Colonic mucosa (tissue), 4 donors: ENCODE data around the gene ELMO1. TPM values are rescaled to one million over a fixed set of nuclear protein-coding genes. Genes with fewer than 3 reads are reported as not detected.
A peak's percentile ranks its signal among the peaks of the same experiment; 100 is the strongest.

Experiments used
- DNase-seq: peaks from one replicate; pipeline ENCODE4 v3.0.0-alpha.2; 2020
- H3K27ac ChIP-seq: fragments of 200-600 bp; one replicate; pipeline ENCODE4 v1.8.0; 2021
- H3K27me3 ChIP-seq: fragments of 200-600 bp; one replicate; pipeline ENCODE4 v1.8.0; 2021
- H3K36me3 ChIP-seq: fragments of 200-600 bp; one replicate; pipeline ENCODE4 v1.8.0; 2021
- H3K4me1 ChIP-seq: fragments of 200-600 bp; one replicate; pipeline ENCODE4 v1.8.0; 2021; ENCODE audit warnings: mild to moderate bottlenecking
- H3K4me3 ChIP-seq: fragments of 200-600 bp; one replicate; pipeline ENCODE4 v1.8.0; 2021
- H3K9ac ChIP-seq, 2 donors: one replicate each; pipeline ENCODE4 v1.7.0; 2013; ENCODE audit warnings: control low read depth in 2 of 2, low read depth in 2 of 2, low read length in 2 of 2
- H3K9me3 ChIP-seq: fragments of 200-600 bp; one replicate; pipeline ENCODE4 v1.8.0; 2021
- intact Hi-C: fragments of 100-400 bp; cut with DNase I; formaldehyde crosslinking; loops from one replicate; pipeline ENCODE4 v1.14.1; 2022
- total RNA-seq, 2 donors: library from RNA; stranded (reverse); fragmentation: NEBNext Ultra II Directional in 1 of 2; extraction: Animal tissue kit (Norgen Biotek cat#: 25700) in 1 of 2; gene quantifications; one replicate each; pipeline ENCODE4 v1.2.1, GENCODE V29; 2021
- TF ChIP-seq, protein P1 (sequence below): fragments of 200-600 bp; IDR thresholded peaks from one replicate; pipeline ENCODE4 v1.8.0; 2022; ENCODE audit warnings: antibody characterized with exemption, mild to moderate bottlenecking
- donor health status: healthy.
- donor health status: DM: no; HTN: no; CAD: no.
- donor health status: DM: no; HTN: no; CAD: no.

The ELMO1 gene
- total RNA-seq, 2 donors from 2014 or later = 4.2 to 4.7 TPM

DNA sequence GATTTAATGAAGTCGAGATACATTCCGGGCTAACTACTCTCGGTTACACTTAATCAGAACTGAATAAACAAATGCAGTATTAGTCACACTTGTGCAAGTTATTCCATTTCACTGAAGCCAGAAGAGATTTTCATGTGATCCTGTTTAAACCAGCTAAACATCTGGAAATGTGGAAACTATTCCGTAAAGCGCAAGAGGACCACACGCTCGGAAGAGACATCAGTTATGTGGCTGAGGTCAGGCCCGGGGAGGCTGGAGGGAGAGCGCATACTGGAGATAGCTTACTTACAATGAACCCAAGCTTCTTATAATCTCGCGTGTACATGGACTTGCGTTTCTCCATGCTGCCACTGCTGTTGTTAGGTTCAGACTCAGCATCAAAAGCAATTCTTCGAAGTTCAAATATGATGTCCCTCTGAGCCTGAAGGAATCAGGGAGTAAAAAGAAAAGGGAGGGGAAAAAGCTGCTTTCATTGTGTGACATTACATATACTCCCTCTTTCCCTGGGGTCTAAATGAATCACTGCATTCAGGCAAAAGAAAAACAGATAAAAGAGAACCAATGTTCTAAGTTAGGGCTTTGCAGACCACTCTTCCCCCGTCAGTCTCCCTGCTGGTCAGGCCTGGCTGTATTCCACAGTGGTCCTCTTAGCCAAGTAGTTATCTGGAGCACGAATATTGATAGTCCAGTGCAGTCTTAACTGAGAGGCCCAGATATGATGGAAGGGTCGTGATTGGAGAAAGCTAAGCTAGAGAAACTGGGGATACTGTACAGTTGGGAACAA is 237.4 kb downstream of the ELMO1 start:
- H3K4me1 ChIP-seq = no peaks in the 10 kb centered on the region
- TF ChIP-seq, protein P1, sequence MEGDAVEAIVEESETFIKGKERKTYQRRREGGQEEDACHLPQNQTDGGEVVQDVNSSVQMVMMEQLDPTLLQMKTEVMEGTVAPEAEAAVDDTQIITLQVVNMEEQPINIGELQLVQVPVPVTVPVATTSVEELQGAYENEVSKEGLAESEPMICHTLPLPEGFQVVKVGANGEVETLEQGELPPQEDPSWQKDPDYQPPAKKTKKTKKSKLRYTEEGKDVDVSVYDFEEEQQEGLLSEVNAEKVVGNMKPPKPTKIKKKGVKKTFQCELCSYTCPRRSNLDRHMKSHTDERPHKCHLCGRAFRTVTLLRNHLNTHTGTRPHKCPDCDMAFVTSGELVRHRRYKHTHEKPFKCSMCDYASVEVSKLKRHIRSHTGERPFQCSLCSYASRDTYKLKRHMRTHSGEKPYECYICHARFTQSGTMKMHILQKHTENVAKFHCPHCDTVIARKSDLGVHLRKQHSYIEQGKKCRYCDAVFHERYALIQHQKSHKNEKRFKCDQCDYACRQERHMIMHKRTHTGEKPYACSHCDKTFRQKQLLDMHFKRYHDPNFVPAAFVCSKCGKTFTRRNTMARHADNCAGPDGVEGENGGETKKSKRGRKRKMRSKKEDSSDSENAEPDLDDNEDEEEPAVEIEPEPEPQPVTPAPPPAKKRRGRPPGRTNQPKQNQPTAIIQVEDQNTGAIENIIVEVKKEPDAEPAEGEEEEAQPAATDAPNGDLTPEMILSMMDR = no peak
- peak; percentile 26 for DNase-seq
- no peaks in the 10 kb centered on the region for H3K36me3 ChIP-seq
- peak overlapping the region; percentile 9 for H3K27ac ChIP-seq
- H3K4me3 ChIP-seq = no peak overlapping the region
- no peaks in the 10 kb centered on the region for H3K27me3 ChIP-seq
- intact Hi-C loops = no loop called here
- no peaks in the 10 kb centered on the region for H3K9me3 ChIP-seq
- H3K9ac ChIP-seq = no peak overlapping the region

GRCh38 chr7:37209195-37209594 is 239.5 kb downstream of the ELMO1 start:
- Histone ChIP-seq H3K27ac (no peak overlapping the region), H3K27me3 (no peaks in the 10 kb centered on the region), H3K9ac (no peak overlapping the region), H3K36me3 (no peaks in the 10 kb centered on the region), H3K4me3 (no peak overlapping the region), H3K4me1 (no peaks in the 10 kb centered on the region), H3K9me3 (no peaks in the 10 kb centered on the region)
- no peak for DNase-seq
- intact Hi-C loops = loop anchor here (10.0 kb wide), 1 partner anchor 764 kb away; no protein-coding TSS in a partner anchor
- TF ChIP-seq, protein P1 = no peak

- H3K27ac ChIP-seq = no peak overlapping the region
These were observed 240.1 kb downstream of the ELMO1 start for GRCh38 chr7:37208528-37208927.

GRCh38 chr7:37206192-37206591 is 242.5 kb downstream of the ELMO1 start:
- no peak overlapping the region for H3K27ac ChIP-seq
- H3K9me3 ChIP-seq = no peaks in the 10 kb centered on the region
- H3K4me1 ChIP-seq = peaks cover 3% of the 10 kb centered on the region
- no peak overlapping the region for H3K4me3 ChIP-seq
- H3K27me3 ChIP-seq = no peaks in the 10 kb centered on the region
- H3K9ac ChIP-seq = no peak overlapping the region
- no peaks in the 10 kb centered on the region for H3K36me3 ChIP-seq
- DNase-seq = no peak
- TF ChIP-seq, protein P1 = no peak
- intact Hi-C loops = loop anchor here (10.0 kb wide), 1 partner anchor 761 kb away; no protein-coding TSS in a partner anchor

More at GRCh38 chr7:37208528-37208927, 240.1 kb downstream of the ELMO1 start:
- Histone ChIP-seq H3K27me3 (no peaks in the 10 kb centered on the region), H3K4me1 (no peaks in the 10 kb centered on the region), H3K9me3 (no peaks in the 10 kb centered on the region), H3K36me3 (no peaks in the 10 kb centered on the region), H3K4me3 (no peak overlapping the region), H3K9ac (no peak overlapping the region)
- intact Hi-C loops = loop anchor here (10.0 kb wide), 1 partner anchor 764 kb away; no protein-coding TSS in a partner anchor
- peak; percentile 60 for DNase-seq
- TF ChIP-seq, protein P1 = no peak

- Histone ChIP-seq H3K27ac (no peak overlapping the region), H3K36me3 (no peaks in the 10 kb centered on the region), H3K27me3 (no peaks in the 10 kb centered on the region), H3K4me3 (no peak overlapping the region), H3K4me1 (peaks cover 3% of the 10 kb centered on the region), H3K9me3 (no peaks in the 10 kb centered on the region), H3K9ac (no peak overlapping the region)
- TF ChIP-seq, protein P1 = no peak
- intact Hi-C loops = loop anchor here (10.0 kb wide), 1 partner anchor 761 kb away; no protein-coding TSS in a partner anchor
- DNase-seq = no peak
These were observed 243.2 kb downstream of the ELMO1 start for GRCh38 chr7:37205451-37205850.
